Measurements from ENCODE around the gene MGLL. TPM values are rescaled to one million over a fixed set of nuclear protein-coding genes. Genes with fewer than 3 reads are reported as not detected.

MGLL gene
- total RNA-seq, 4 donors from 2014 or later = 26.5 to 50.2 (median 43.8) TPM

DNA sequence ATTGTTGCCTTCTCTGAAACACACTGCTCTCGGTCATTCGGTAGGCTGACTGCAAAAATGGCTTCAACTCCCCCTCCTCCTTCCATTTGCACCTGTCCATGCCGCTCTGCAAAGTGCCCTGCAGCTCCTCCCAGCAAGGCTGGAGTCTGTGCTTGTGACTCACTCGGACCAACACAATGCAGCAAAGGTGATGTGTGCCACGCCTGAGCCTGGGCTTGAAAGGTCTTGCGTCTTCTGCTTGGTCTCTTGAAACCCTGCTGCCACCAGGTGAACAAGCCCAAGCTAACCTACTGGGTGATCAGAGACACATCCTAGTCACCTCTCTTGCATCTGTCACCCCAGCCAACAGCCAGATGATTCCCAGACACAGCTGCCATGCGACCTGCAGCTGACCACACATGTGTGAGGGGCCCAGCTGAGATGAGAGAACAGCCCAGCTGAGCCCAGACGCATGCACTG, 71.1 kb downstream of the MGLL start:
- intact Hi-C loops (cut with DNase I; ENCODE audit: low total_unique reads) = no loop called here
- no peak overlapping the region for H3K4me3 ChIP-seq
- no peaks in the 10 kb centered on the region for H3K9me3 ChIP-seq
- no peaks in the 10 kb centered on the region for H3K27me3 ChIP-seq
- in situ Hi-C loops (cut with MboI; ENCODE audit: low sequenced_read_pairs in 4 of 4) = no loop called here
- DNase-seq = peak in 1 of 2 donors; percentile 43
- peak in 1 of 2 donors; percentile 26 for ATAC-seq
- H3K27ac ChIP-seq = peak overlapping the region; percentile 38 to 86 (median 76)
- H3K4me1 ChIP-seq = peaks cover 38 to 54% of the 10 kb centered on the region in 2 donors
- H3K36me3 ChIP-seq = no peaks in the 10 kb centered on the region
- TF ChIP-seq, protein P1, sequence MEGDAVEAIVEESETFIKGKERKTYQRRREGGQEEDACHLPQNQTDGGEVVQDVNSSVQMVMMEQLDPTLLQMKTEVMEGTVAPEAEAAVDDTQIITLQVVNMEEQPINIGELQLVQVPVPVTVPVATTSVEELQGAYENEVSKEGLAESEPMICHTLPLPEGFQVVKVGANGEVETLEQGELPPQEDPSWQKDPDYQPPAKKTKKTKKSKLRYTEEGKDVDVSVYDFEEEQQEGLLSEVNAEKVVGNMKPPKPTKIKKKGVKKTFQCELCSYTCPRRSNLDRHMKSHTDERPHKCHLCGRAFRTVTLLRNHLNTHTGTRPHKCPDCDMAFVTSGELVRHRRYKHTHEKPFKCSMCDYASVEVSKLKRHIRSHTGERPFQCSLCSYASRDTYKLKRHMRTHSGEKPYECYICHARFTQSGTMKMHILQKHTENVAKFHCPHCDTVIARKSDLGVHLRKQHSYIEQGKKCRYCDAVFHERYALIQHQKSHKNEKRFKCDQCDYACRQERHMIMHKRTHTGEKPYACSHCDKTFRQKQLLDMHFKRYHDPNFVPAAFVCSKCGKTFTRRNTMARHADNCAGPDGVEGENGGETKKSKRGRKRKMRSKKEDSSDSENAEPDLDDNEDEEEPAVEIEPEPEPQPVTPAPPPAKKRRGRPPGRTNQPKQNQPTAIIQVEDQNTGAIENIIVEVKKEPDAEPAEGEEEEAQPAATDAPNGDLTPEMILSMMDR (IDR thresholded peaks at IDR 0.05 in 4 of 5, conservative IDR thresholded peaks at IDR 0.05 in 1 of 5) = no peak
- TF ChIP-seq POLR2A (IDR thresholded peaks at IDR 0.05) = no peak

GRCh38 chr3:127750226-127751031, 71.9 kb downstream of the MGLL start:
- Histone ChIP-seq H3K36me3 (no peaks in the 10 kb centered on the region), H3K27me3 (no peaks in the 10 kb centered on the region), H3K27ac (peak overlapping the region; percentile 63 to 86 (median 76)), H3K9me3 (no peaks in the 10 kb centered on the region), H3K4me3 (no peak overlapping the region), H3K4me1 (peaks cover 38 to 54% of the 10 kb centered on the region in 2 donors)
- in situ Hi-C loops (cut with MboI; ENCODE audit: low sequenced_read_pairs in 4 of 4) (no loop called here), intact Hi-C loops (cut with DNase I; ENCODE audit: low total_unique reads) (loop anchor here (1.0 kb wide), 1 partner anchor 72 kb away; the partner anchor contains the start of gene MGLL)
- ATAC-seq (peak; percentile 38 to 40), DNase-seq (peak in 1 of 2 donors; percentile 30)
- TF ChIP-seq POLR2A (IDR thresholded peaks at IDR 0.05) = no peak
- TF ChIP-seq, protein P1 (IDR thresholded peaks at IDR 0.05 in 4 of 5, conservative IDR thresholded peaks at IDR 0.05 in 1 of 5) = no peak

DNA sequence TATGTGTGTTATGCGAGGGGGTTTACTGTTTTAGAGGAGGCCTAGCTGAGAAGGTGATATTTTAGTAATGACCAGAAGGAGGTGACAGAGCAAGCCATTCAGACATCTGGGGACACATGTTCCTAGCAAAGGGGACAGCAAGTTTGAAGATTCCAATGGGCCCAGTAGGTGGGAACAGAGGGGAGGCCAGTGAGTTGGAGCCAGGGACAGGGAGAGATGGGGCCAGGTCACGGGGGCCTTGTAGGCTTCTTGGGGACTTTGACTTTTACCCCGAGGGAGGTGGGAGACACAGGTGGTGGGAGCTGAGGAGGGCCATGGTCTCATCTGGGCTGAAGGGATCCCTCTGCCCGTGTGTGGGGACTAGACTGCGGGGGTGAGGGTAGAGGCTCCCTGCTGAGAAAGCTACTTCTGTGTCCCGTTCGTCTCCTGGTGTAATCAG, 72.5 kb downstream of the MGLL start:
- H3K27ac ChIP-seq = peak overlapping the region; percentile 63 to 86 (median 76)
- peaks cover 40 to 59% of the 10 kb centered on the region in 2 donors for H3K4me1 ChIP-seq
- no peaks in the 10 kb centered on the region for H3K27me3 ChIP-seq
- H3K9me3 ChIP-seq = no peaks in the 10 kb centered on the region
- no peak for DNase-seq
- intact Hi-C loops (cut with DNase I; ENCODE audit: low total_unique reads) = loop anchor here (1.0 kb wide), 1 partner anchor 72 kb away; the partner anchor contains the start of gene MGLL
- ATAC-seq = no peak
- H3K36me3 ChIP-seq = no peaks in the 10 kb centered on the region
- in situ Hi-C loops (cut with MboI; ENCODE audit: low sequenced_read_pairs in 4 of 4) = loop anchor here in 1 of 4 donors (5.0 kb wide), 1 partner anchor 48 kb away; no protein-coding TSS in a partner anchor
- H3K4me3 ChIP-seq = no peak overlapping the region
- no peak for TF ChIP-seq POLR2A (IDR thresholded peaks at IDR 0.05)
- TF ChIP-seq, protein P1 (IDR thresholded peaks at IDR 0.05 in 4 of 5, conservative IDR thresholded peaks at IDR 0.05 in 1 of 5) = no peak

DNA sequence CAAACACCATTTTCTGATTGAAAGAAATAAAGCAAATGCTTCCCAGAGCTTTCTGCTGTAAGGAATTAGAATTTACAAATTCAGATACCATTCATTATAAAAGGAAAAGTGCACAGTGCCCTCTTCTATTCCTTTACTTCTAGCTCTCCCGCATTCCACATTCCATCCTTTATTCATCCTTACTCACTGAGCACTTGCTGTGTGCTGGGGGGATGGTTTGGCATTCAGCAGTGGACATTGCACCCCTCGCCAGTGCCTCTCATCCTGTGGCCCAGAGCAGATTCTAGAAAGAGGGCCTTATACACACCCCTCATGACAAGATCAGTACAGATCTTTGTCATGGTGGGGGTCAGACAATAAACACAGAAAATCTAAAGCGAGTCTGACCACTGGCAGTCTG, 73.0 kb downstream of the MGLL start:
- TF ChIP-seq POLR2A (IDR thresholded peaks at IDR 0.05) = no peak
- TF ChIP-seq, protein P1 (IDR thresholded peaks at IDR 0.05 in 4 of 5, conservative IDR thresholded peaks at IDR 0.05 in 1 of 5) = peak in 1 of 5 experiments; percentile 3
- H3K27me3 ChIP-seq = no peaks in the 10 kb centered on the region
- H3K4me1 ChIP-seq = peaks cover 45 to 64% of the 10 kb centered on the region in 2 donors
- ATAC-seq = no peak
- DNase-seq = no peak
- intact Hi-C loops (cut with DNase I; ENCODE audit: low total_unique reads) = no loop called here
- in situ Hi-C loops (cut with MboI; ENCODE audit: low sequenced_read_pairs in 4 of 4) = loop anchor here in 1 of 4 donors (5.0 kb wide), 1 partner anchor 47 kb away; no protein-coding TSS in a partner anchor
- no peaks in the 10 kb centered on the region for H3K36me3 ChIP-seq
- H3K9me3 ChIP-seq = no peaks in the 10 kb centered on the region
- peak overlapping the region; percentile 63 to 86 (median 76) for H3K27ac ChIP-seq
- no peak overlapping the region for H3K4me3 ChIP-seq

Measured in gastrocnemius medialis (tissue), 4 donors.